ENCODE results near the gene POGK. TPM values are rescaled to one million over a fixed set of nuclear protein-coding genes. Genes with fewer than 3 reads are reported as not detected.
"Not testable (repeated sequence)": the region's sequence is repeated elsewhere in the genome, so short reads cannot be mapped to it uniquely, and the experiment has no call there.

The POGK gene
- total RNA-seq, 1 donor from 2014 or later, result 46.6 TPM

GRCh38 chr1:166857995-166858394 lies 18.7 kb downstream of the POGK start:
- no peak for DNase-seq (ENCODE audit: low spot score)

- DNase-seq (ENCODE audit: low spot score), result no peak
Observed at GRCh38 chr1:166858726-166859419, 19.6 kb downstream of the POGK start.

GRCh38 chr1:166859597-166859996 lies 20.3 kb downstream of the POGK start:
- no peak for DNase-seq (ENCODE audit: low spot score)

- no peak for DNase-seq (ENCODE audit: low spot score)
Observed at GRCh38 chr1:166865926-166866325, 26.7 kb downstream of the POGK start.

- DNase-seq (ENCODE audit: low spot score), result no peak
Observed at GRCh38 chr1:166868639-166869038, 29.4 kb downstream of the POGK start.

- DNase-seq (ENCODE audit: low spot score), result no peak
Observed at GRCh38 chr1:166869318-166870099, 30.2 kb downstream of the POGK start.

- no peak for DNase-seq (ENCODE audit: low spot score)
Observed at GRCh38 chr1:166870584-166870983, 31.3 kb downstream of the POGK start.

GRCh38 chr1:166874464-166874863 lies 35.2 kb downstream of the POGK start:
- no peak for DNase-seq (ENCODE audit: low spot score)

- no peak for DNase-seq (ENCODE audit: low spot score)
Observed at GRCh38 chr1:166875302-166875733, 36.0 kb downstream of the POGK start.

- peak; percentile 99 for DNase-seq (ENCODE audit: low spot score)
Observed at GRCh38 chr1:166875734-166876539, 36.7 kb downstream of the POGK start, which contains the start of gene TADA1. TSS of gene TADA1 (minus strand) at chr1:166876264. CDS start at chr1:166876233, 31 bp downstream.

- DNase-seq (ENCODE audit: low spot score), result no peak
Observed at GRCh38 chr1:166876540-166876838, 37.2 kb downstream of the POGK start.

GRCh38 chr1:166878173-166878917 lies 39.1 kb downstream of the POGK start:
- not testable (repeated sequence) for DNase-seq (ENCODE audit: low spot score)

- no peak for DNase-seq (ENCODE audit: low spot score)
Observed at GRCh38 chr1:166882893-166883292, 43.6 kb downstream of the POGK start.

GRCh38 chr1:166884040-166884642 lies 44.9 kb downstream of the POGK start:
- DNase-seq (ENCODE audit: low spot score), result peak; percentile 19

- DNase-seq (ENCODE audit: low spot score), result no peak
Observed at GRCh38 chr1:166884971-166885370, 45.7 kb downstream of the POGK start.

- DNase-seq (ENCODE audit: low spot score), result no peak
Observed at GRCh38 chr1:166888373-166889111, 49.3 kb downstream of the POGK start.

- no peak for DNase-seq (ENCODE audit: low spot score)
Observed at GRCh38 chr1:166889776-166890175, 50.5 kb downstream of the POGK start.

- DNase-seq (ENCODE audit: low spot score), result no peak
Observed at GRCh38 chr1:166895766-166896165, 56.5 kb downstream of the POGK start.

- DNase-seq (ENCODE audit: low spot score), result no peak
Observed at GRCh38 chr1:166899769-166900168, 60.5 kb downstream of the POGK start.

- no peak for DNase-seq (ENCODE audit: low spot score)
Observed at GRCh38 chr1:166900987-166901386, 61.7 kb downstream of the POGK start.

GRCh38 chr1:166902279-166902678 lies 63.0 kb downstream of the POGK start:
- no peak for DNase-seq (ENCODE audit: low spot score)

All from mucosa of gallbladder (tissue), 1 donor.